HL-60 (cell line): ENCODE results near the gene CCDC88C.
"Not testable (repeated sequence)": the region's sequence is repeated elsewhere in the genome, so short reads cannot be mapped to it uniquely, and the experiment has no call there.

Experiments used
- DNase-seq, 2 experiments: peaks; one replicate each; pipeline ENCODE4 v3.0.0-alpha.2; 2010 to 2020; ENCODE audit warnings: low read depth in 1 of 2, low spot score in 1 of 2
- H3K27ac ChIP-seq: fragments of 250-450 bp; sonication (Bioruptor Pico); replicated peaks from 2 replicates; pipeline ENCODE4 v1.5.1; 2020; ENCODE audit warnings: mild to moderate bottlenecking, moderate library complexity
- H3K27me3 ChIP-seq: fragments of 250-450 bp; sonication (Bioruptor Pico); 2 replicates; pipeline ENCODE4 v1.5.1; 2021; ENCODE audit warnings: mild to moderate bottlenecking, moderate library complexity; ENCODE audit not compliant: insufficient read depth, poor library complexity, severe bottlenecking
- H3K4me3 ChIP-seq: replicated peaks from 2 replicates; pipeline ENCODE4 v1.5.1; 2011; ENCODE audit warnings: mild to moderate bottlenecking, control low read depth, low read length; ENCODE audit not compliant: insufficient read depth
- CTCF ChIP-seq: IDR thresholded peaks from one replicate; pipeline ENCODE4 v1.5.1; 2011; ENCODE audit warnings: low read length, control low read depth, inconsistent platforms; ENCODE audit not compliant: insufficient read depth
- GABPA ChIP-seq: IDR thresholded peaks from 2 replicates; pipeline ENCODE4 v1.6.1; 2012; ENCODE audit warnings: low read depth
- POLR2AphosphoS5 ChIP-seq: IDR thresholded peaks from 2 replicates; pipeline ENCODE4 v1.6.1; 2012; ENCODE audit warnings: low read depth
- REST ChIP-seq: IDR thresholded peaks from 2 replicates; pipeline ENCODE4 v1.6.1; 2012; ENCODE audit warnings: low read depth; ENCODE audit not compliant: insufficient replicate concordance
- SPI1 ChIP-seq: IDR thresholded peaks from 2 replicates; pipeline ENCODE4 v1.6.1; 2012; ENCODE audit warnings: low read depth, mild to moderate bottlenecking, borderline replicate concordance

CCDC88C gene

DNA sequence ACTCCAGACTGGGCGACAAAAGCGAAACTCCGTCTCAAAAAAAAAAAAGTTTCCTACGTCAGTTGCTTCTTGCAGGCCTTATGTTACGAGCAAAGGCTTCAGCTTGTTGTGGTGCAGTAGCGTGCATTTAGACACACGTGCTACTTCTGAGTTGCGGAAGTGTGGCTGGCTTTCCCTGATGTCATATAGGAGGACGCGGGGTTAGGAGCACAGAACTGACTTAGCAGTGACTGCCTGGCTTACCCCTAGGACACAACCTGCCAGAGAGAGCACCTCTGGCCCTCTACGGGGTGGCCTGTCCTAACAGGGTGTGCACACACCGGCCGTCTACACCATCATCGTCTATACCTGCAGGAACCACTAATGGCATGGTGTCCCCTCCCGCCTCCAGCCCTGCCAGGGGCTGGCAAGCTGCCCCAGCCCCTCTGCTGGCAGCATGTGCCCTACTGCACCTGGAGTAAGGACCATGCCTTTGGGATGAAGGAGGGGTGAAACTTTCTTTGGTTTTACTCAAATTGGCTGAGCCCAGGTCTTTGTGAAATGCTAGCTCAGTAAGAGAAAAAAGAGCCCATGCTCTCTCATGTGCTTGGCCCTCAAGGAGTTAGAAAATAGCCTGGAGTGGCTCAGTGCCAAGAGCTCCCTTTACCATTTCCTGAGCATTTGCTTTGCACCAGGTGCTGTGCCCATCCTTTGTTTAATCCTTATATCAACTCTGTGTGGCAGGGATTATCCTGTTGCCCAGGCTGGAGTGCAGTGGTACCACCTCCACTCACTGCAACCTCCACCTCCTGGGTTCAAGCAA is 171.4 kb downstream of the CCDC88C start:
- DNase-seq = no peak

DNA sequence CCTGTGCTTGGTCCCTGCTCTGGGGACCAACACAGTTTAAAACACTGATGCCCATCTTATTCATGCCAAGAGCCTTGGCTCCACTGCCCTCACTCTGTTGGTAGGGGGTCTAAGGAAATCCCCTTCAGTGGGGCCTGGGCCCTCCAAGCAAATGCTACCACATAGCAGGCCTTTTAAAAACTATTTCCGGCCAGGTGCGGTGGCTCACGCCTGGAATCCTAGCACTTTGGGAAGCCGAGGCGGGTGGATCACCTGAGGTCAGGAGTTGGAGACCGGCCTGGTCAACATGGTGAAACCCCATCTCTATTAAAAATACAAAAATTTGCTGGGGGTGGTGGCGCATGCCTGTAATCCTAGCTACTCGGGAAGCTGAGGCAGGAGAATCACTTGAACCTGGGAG is 172.0 kb downstream of the CCDC88C start:
- not testable (repeated sequence) for H3K4me3 ChIP-seq, H3K27ac ChIP-seq, DNase-seq, H3K27me3 ChIP-seq

More for the DNA sequence above, 171.4 kb downstream of the CCDC88C start:
- TF ChIP-seq REST (no peak), GABPA (no peak), POLR2AphosphoS5 (no peak), CTCF (no peak), SPI1 (no peak)
- no peak overlapping the region for H3K4me3 ChIP-seq
- no peak overlapping the region for H3K27ac ChIP-seq
- H3K27me3 ChIP-seq = no peaks in the 10 kb centered on the region

- Histone ChIP-seq H3K27me3 (no peaks in the 10 kb centered on the region), H3K27ac (peak overlapping the region; percentile 85), H3K4me3 (no peak overlapping the region)
- no peak for DNase-seq
- TF ChIP-seq SPI1 (no peak), POLR2AphosphoS5 (no peak), REST (no peak), CTCF (no peak), GABPA (no peak)
These were observed 172.6 kb downstream of the CCDC88C start for GRCh38 chr14:91245029-91245428.

DNA sequence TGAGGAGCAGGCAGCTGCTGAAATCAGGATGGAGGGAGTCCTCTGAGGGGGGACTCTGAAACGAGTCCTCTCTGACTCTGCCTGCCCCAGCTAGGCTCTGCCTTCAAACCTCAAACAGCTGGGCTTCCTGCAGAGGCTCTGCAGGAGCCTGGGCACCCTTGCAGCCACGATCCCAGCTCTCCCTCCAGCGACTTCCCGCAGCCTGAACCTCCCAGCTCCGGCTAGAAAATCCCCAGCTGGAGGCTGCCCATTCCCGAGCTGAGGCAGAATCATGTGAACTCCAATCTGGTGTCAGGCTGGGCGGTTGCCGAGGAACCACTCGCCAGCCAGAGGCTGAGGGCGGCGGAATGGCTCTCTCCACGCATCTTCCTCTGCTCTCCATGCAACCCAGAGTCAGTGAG is 173.1 kb downstream of the CCDC88C start, which contains the start of gene GPR68:
Gene GPR68, minus strand, starts transcription at position 204 of the 401 bp plus-strand sequence. CDS start 9,654 bp downstream, outside the sequence.
- TF ChIP-seq SPI1 (no peak), POLR2AphosphoS5 (no peak), CTCF (no peak), GABPA (no peak), REST (no peak)
- peak; percentile 54 to 78 for DNase-seq
- no peaks in the 10 kb centered on the region for H3K27me3 ChIP-seq
- peak within 1 kb of the TSS; percentile 19 for H3K4me3 ChIP-seq
- peak within 1 kb of the TSS; percentile 85 for H3K27ac ChIP-seq
